Measurements from ENCODE around the gene TAF15.

TAF15 gene

GRCh38 chr17:35808962-35809854, at the start of gene TAF15:
TAF15 (plus strand) TSS chr17:35809484; CDS start chr17:35809570, 86 bp downstream.
- in situ Hi-C loops (cut with MboI; ENCODE audit: low pct_unique_long_range_greater_than_20kb, low sequenced_read_pairs): no loop called here
- DNase-seq: peak; percentile 98

DNA sequence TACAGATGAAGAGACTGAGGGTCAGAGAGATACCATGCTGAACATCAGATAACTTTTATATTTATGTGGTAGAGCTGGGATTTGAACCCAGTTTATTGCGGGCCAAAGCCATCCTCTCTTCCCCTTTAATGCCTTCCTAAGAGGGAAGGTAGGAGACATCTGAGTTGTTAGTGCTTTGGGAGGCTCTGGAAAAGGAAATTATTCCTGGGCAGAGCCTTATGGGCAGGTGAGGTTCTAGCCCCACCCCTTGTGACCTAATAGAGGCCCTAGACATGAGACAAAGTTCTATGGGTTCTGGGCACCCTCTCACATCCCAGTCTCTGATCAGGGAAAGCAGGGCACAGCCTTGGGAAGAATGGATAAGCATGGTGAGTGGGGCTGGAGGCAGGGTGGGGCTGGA, 48.7 kb upstream of the TAF15 start, which contains the start of gene C17orf50:
Gene C17orf50, plus strand, starts transcription at position 301 of the 400 bp plus-strand sequence. Its CDS starts 55 bp downstream, at position 356.
- in situ Hi-C loops (cut with MboI; ENCODE audit: low pct_unique_long_range_greater_than_20kb, low sequenced_read_pairs): no loop called here
- no peak for DNase-seq

DNA sequence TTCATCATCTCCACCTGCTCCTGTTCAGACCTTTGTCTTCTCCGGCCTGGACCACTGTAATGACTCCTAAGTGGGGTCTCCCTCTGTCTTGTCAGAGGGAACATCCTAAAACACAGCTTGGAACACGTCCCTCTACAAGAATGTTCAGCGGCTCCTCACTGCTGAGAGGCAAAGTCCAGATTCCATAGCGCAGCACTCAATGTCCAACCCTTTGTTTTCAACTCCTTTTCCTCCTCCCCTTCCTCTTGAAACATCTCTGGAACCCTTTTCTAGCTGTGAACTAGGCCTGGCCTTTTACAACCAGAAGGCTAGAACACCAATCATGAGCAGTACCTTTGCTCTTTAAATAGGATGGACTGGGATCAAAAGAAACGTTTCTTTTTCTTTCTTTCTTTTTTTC, 47.7 kb upstream of the TAF15 start:
- in situ Hi-C loops (cut with MboI; ENCODE audit: low pct_unique_long_range_greater_than_20kb, low sequenced_read_pairs): no loop called here
- DNase-seq: no peak

DNA sequence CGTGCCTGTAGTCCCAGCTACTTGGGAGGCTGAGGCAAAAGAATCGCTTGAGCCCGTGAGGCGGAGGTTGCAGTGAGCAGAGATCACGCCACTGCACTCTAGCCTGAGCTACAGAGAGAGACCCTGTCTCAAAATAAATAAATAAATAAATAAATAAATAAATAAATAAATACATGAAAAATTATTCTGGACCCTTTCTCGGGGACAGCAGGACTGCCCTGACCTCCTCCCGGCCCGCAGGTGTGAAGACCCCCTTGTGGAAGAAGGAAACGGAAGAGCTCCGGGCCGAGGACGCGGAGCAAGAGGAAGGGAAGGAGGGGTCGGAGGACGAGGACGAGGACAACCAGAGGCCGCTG, 45.5 kb upstream of the TAF15 start:
- no peak for DNase-seq
- in situ Hi-C loops (cut with MboI; ENCODE audit: low pct_unique_long_range_greater_than_20kb, low sequenced_read_pairs): no loop called here

GRCh38 chr17:35764123-35764991, 44.9 kb upstream of the TAF15 start:
- peak; percentile 95 for DNase-seq
- in situ Hi-C loops (cut with MboI; ENCODE audit: low pct_unique_long_range_greater_than_20kb, low sequenced_read_pairs): no loop called here

DNA sequence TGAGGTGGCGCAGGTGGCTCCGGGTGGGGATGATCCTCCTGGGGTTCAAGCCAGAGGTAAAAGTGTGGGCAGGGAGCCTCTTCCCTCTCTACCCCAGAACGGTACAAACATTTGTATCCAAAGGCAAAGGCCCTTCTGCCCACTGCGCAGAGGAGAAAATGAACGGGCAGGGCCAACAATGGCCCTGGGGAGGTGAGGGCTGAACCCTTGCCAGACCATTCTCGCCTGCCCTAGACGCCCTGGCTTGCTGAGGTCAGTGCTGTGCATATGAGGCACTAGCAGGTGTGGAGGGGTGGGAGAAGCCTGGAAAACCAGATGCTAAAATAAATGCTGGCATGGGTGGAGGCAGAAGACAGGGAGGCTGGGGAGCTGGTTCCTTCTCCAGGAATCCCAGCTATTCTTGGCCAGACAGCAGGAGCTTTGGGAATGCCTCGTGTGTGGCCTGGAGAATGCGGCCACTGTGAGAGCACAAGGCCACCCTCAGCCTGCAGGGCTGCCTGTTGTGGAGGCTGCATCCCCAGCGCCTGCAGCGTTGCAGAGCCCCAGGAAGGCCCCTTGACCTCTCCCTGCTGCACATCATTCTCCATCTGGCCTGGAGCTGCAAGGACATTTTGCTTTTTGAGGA, 44.1 kb upstream of the TAF15 start:
- in situ Hi-C loops (cut with MboI; ENCODE audit: low pct_unique_long_range_greater_than_20kb, low sequenced_read_pairs): no loop called here
- DNase-seq: no peak

GRCh38 chr17:35765756-35766488, 43.4 kb upstream of the TAF15 start:
- in situ Hi-C loops (cut with MboI; ENCODE audit: low pct_unique_long_range_greater_than_20kb, low sequenced_read_pairs): no loop called here

GRCh38 chr17:35766489-35766877, 42.8 kb upstream of the TAF15 start:
- in situ Hi-C loops (cut with MboI; ENCODE audit: low pct_unique_long_range_greater_than_20kb, low sequenced_read_pairs): no loop called here
- no peak for DNase-seq

More at GRCh38 chr17:35765756-35766488, 43.4 kb upstream of the TAF15 start:
- no peak for DNase-seq

DNA sequence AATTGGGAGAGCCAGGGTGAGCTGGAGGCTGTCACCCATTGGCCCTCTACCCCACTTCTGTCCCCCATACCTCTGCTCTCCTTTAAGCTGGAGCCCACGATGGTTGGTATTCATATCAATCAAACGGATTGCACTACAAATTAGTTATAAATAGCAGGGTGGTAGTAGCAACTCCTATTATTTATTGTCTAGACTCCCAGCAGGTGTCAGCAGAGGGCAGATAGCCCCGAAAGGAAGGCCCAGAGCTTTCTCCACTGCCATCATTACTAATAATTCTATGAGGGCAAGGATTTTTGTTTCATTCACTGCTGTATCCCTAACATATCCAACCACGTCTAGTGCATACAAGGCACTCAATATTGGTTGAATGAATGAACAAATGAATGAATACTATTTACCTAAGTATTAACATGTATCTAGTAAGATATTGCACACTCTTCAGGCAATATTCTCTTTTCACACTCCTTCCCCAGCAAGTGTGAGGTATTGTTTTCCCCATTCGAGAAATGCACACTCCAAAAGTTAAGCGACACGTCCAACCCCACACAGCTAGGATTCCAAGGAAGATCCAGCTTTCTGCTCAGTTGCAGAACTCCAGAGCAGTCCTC, 42.3 kb upstream of the TAF15 start:
- in situ Hi-C loops (cut with MboI; ENCODE audit: low pct_unique_long_range_greater_than_20kb, low sequenced_read_pairs): no loop called here

GRCh38 chr17:35768797-35769196, 40.5 kb upstream of the TAF15 start:
- in situ Hi-C loops (cut with MboI; ENCODE audit: low pct_unique_long_range_greater_than_20kb, low sequenced_read_pairs): no loop called here
- no peak for DNase-seq

More for the DNA sequence above, 42.3 kb upstream of the TAF15 start:
- peak; percentile 53 for DNase-seq

- in situ Hi-C loops (cut with MboI; ENCODE audit: low pct_unique_long_range_greater_than_20kb, low sequenced_read_pairs): no loop called here
- no peak for DNase-seq
Measured at GRCh38 chr17:35769895-35770486, 39.3 kb upstream of the TAF15 start.

- DNase-seq: no peak
- in situ Hi-C loops (cut with MboI; ENCODE audit: low pct_unique_long_range_greater_than_20kb, low sequenced_read_pairs): no loop called here
Measured at GRCh38 chr17:35773129-35773528, 36.2 kb upstream of the TAF15 start.

DNA sequence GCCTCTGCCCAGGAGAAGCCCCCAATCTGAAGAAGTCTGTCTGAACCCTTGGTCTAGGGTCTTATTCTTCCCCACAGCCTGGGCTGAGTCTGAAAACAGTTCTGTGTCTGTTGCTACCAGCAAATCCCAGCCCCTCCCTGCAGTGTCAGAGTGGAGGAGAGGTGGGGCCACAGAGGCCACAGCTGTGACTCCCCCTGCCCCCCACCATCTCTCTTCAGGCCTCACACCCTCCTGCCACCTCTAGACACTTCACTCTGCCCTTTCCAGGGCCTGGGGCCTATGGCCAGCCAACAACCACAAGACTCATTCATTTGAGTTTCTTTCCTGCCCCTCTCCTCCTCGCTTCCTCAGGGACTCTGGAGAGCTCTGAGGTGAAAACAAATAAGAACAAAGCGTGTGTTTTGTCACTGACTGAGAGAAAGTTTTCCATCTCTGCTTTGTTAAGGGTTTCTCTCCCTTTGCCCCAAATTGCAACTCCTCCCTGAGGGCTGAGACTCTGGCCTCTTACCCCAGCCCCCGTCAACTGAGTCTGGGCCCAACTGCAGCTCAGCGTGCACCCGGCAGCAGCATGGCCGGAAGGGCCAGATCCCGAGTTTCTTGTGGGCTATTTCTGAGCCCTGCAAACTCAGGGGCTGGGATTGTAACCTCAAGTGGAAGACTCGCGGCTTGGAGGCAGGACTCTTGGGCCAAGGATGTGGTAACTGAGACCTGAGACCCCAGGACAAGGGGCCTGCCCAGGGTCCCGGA, 35.4 kb upstream of the TAF15 start:
- DNase-seq: no peak
- in situ Hi-C loops (cut with MboI; ENCODE audit: low pct_unique_long_range_greater_than_20kb, low sequenced_read_pairs): no loop called here

GRCh38 chr17:35774499-35774898, 34.8 kb upstream of the TAF15 start:
- in situ Hi-C loops (cut with MboI; ENCODE audit: low pct_unique_long_range_greater_than_20kb, low sequenced_read_pairs): no loop called here
- no peak for DNase-seq

GRCh38 chr17:35775039-35775438, 34.2 kb upstream of the TAF15 start:
- in situ Hi-C loops (cut with MboI; ENCODE audit: low pct_unique_long_range_greater_than_20kb, low sequenced_read_pairs): no loop called here
- DNase-seq: no peak

GRCh38 chr17:35775583-35775982, 33.7 kb upstream of the TAF15 start:
- DNase-seq: peak; percentile 37
- in situ Hi-C loops (cut with MboI; ENCODE audit: low pct_unique_long_range_greater_than_20kb, low sequenced_read_pairs): no loop called here

DNA sequence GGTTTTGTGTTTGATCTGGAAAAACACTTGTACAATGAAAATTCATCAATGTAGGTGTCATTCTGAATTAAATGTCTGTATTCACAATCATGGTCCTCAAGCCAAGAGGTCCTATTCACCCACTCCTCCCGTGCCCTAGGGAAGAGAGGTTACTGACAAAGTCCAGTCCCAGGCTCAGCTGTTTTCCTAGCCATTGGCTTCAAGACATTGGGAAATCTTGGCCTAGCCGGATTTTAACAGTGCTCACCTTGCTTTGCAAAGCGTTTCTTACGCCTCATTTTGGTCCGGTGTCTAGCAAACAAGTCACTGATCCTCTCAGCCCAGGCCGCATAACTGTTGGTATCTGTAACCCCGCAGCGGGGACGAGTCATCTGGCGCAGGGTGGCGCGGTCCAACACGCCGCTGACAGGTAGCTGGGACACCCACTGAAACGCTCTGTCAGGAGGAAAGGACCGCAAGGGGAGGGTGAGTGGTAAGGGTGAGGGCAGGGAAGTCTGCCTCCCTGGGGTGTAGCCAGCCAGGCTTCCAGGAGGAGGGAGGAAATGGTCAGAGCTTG, 30.6 kb upstream of the TAF15 start:
- DNase-seq: no peak
- in situ Hi-C loops (cut with MboI; ENCODE audit: low pct_unique_long_range_greater_than_20kb, low sequenced_read_pairs): no loop called here
